Measurements from ENCODE around the gene POLR2A.
A peak's percentile ranks its signal among the peaks of the same experiment; 100 is the strongest.
"Not testable (repeated sequence)": the region's sequence is repeated elsewhere in the genome, so short reads cannot be mapped to it uniquely, and the experiment has no call there.

Gene POLR2A

GRCh38 chr17:7479213-7480088 is 4.7 kb upstream of the POLR2A start, which contains the start of gene ZBTB4:
TSS of gene ZBTB4 (minus strand) at chr17:7479631. CDS start at chr17:7466801, 12,830 bp downstream.
- peak; percentile 50 for DNase-seq

GRCh38 chr17:7480089-7480384 is 4.1 kb upstream of the POLR2A start:
- DNase-seq, result no peak

- DNase-seq, result not testable (repeated sequence)
These were observed 2.9 kb upstream of the POLR2A start, which contains the start of gene SLC35G6 for GRCh38 chr17:7481275-7481674. TSS of gene SLC35G6 (plus strand) at chr17:7481446. CDS start at chr17:7481517, 71 bp downstream.

GRCh38 chr17:7481842-7482741 is 2.1 kb upstream of the POLR2A start:
- not testable (repeated sequence) for DNase-seq

- not testable (repeated sequence) for DNase-seq
These were observed 1.5 kb upstream of the POLR2A start for GRCh38 chr17:7482742-7483088.

- peak; percentile 92 for DNase-seq
These were observed 705 bp upstream of the POLR2A start for GRCh38 chr17:7483255-7484066.

- no peak for DNase-seq
These were observed 782 bp downstream of the POLR2A start for GRCh38 chr17:7484919-7485377.

GRCh38 chr17:7486181-7486580 is 2.0 kb downstream of the POLR2A start:
- DNase-seq, result no peak

- no peak for DNase-seq
These were observed 6.0 kb downstream of the POLR2A start for GRCh38 chr17:7490144-7490543.

GRCh38 chr17:7491583-7491982 is 7.4 kb downstream of the POLR2A start:
- no peak for DNase-seq

GRCh38 chr17:7493941-7494340 is 9.8 kb downstream of the POLR2A start:
- no peak for DNase-seq

- DNase-seq, result no peak
These were observed 11.8 kb downstream of the POLR2A start for GRCh38 chr17:7495906-7496434.

GRCh38 chr17:7496470-7497183 is 12.5 kb downstream of the POLR2A start:
- no peak for DNase-seq

GRCh38 chr17:7497228-7497627 is 13.1 kb downstream of the POLR2A start:
- no peak for DNase-seq

- DNase-seq, result no peak
These were observed 13.5 kb downstream of the POLR2A start for GRCh38 chr17:7497636-7498035.

GRCh38 chr17:7499161-7499560 is 15.0 kb downstream of the POLR2A start:
- DNase-seq, result no peak

- DNase-seq, result no peak
These were observed 17.6 kb downstream of the POLR2A start for GRCh38 chr17:7501729-7502128.

- no peak for DNase-seq
These were observed 18.1 kb downstream of the POLR2A start for GRCh38 chr17:7502171-7502847.

- no peak for DNase-seq
These were observed 18.8 kb downstream of the POLR2A start for GRCh38 chr17:7502987-7503386.

GRCh38 chr17:7503521-7503920 is 19.4 kb downstream of the POLR2A start:
- DNase-seq, result no peak

- no peak for DNase-seq
These were observed 24.0 kb downstream of the POLR2A start for GRCh38 chr17:7508145-7508544.

All from activated T-cell treated with anti-CD3 and anti-CD28 coated beads for 4 hours (primary cell).